NCI-H2107 treated with DMSO at 0.1 percent for 48 hours (cell line): ENCODE measurements around the gene STMN3.

Experiments used
- DNase-seq: peaks from one replicate; lab custom pipeline; 2025; ENCODE audit not compliant: unreplicated experiment; lab: John Stamatoyannopoulos, UW

STMN3 gene

GRCh38 chr20:63692436-63693082, 39.3 kb upstream of the STMN3 start:
- DNase-seq = no peak

DNA sequence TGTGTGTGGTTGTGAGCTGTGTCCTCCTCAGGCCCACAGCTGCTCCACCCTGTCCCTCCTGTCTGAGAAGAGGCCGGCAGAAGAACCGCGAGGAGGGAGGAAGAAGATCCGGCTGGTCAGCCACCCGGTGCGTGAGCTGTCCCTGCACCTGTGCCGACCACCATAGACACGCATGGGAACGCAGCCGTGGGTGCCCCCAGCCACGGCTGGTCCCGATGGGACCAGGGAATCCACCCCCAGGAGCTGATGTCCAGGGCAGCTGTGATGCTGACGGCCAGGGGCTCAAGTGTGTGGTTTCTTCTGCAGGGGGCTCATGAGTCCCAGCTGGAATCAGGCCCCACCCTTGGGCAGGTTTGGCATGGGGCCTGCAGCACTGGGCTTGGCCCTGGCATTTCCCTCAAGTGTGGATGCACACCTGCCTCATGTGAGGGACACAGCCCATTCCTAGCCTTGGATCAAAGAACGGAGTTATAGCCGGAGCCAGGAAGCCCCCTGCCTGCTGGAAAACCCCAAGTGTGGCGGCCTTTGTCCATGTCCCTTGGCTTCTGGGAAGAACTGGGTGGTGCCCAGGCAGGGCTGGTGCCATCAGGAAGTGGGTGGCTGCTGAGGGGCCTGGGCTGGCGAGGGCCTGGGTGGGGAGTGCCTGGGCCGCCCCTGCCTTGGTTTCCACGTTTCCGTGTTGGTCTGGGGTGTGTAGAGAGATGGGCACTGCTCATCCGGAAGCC, 38.6 kb upstream of the STMN3 start:
- no peak for DNase-seq

DNA sequence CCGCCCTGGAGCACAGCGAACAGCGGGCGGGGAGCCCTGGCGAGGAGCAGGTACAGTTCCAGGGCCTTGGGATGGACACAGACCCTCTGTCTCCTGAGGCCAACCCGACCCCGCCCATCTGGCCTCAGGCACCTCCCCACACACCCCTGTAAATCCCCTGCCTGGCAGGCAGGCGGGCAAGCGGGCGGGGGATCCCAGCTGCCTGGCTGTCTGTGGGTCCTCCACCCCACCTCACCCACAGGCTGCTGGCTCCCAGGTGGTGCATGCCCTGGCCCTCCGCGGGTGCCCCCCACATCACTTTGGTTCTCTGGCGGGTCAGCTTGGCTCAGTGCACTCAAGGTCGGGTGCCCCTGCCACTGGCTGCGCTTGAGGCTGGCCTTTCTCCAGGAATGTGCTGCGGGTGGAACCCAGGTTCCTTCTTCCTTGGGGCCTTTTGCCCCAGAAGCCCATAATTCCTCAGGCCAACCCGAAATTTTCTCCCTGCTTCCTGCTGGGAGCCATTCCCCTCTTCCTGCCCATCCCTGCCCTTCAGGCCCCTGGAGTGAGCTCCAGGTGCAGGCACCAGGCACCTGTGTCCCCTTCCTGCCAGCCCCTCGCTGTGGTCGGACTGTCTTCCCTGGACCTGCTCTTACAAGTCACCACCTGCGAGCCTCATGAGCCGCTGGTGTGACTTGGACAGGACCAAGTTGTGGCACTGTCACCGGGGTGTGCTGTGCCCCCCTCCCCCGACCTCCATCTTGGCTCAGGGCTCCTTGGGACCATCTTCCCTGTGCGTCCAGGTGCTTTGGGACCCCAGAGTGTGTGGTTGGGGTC, 37.9 kb upstream of the STMN3 start:
- DNase-seq = no peak

DNA sequence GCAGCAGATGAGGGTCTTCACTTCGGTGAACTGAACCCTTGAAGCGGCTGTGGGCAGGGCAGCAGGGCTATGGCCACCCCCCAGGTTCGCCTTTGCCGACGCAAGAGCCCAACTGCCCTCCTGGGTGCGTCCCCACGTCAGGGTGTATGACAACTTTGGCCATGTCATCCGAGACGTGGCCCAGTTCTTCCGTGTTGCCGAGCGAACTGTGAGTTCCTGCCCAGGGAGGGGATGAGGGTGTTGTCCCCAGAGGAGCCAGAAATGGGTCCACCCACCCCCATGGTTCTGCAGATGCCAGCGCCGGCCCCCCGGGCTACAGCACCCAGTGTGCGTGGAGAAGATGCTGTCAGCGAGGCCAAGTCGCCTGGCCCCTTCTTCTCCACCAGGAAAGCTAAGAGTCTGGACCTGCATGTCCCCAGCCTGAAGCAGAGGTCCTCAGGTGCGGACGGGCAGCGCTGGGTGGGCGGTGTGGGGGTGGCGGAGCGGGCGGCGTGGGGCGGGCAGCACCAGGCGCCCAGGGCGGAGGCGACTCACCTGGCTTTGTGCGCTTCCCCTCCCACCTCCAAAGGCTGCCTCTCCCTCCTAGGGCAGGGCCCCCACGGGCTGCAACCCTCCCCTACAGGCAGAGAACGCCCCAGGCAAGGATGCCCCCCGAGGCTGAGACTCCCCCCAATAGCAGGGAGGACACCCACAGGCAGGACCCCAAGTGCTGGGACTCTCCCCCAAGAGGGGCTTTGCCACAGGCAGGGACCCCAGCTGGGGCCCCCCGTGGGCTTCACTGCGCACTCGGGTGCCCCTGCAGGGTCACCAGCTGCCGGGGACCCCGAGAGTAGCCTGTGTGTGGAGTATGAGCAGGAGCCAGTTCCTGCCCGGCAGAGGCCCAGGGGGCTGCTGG, 37.0 kb upstream of the STMN3 start:
- DNase-seq = no peak

DNA sequence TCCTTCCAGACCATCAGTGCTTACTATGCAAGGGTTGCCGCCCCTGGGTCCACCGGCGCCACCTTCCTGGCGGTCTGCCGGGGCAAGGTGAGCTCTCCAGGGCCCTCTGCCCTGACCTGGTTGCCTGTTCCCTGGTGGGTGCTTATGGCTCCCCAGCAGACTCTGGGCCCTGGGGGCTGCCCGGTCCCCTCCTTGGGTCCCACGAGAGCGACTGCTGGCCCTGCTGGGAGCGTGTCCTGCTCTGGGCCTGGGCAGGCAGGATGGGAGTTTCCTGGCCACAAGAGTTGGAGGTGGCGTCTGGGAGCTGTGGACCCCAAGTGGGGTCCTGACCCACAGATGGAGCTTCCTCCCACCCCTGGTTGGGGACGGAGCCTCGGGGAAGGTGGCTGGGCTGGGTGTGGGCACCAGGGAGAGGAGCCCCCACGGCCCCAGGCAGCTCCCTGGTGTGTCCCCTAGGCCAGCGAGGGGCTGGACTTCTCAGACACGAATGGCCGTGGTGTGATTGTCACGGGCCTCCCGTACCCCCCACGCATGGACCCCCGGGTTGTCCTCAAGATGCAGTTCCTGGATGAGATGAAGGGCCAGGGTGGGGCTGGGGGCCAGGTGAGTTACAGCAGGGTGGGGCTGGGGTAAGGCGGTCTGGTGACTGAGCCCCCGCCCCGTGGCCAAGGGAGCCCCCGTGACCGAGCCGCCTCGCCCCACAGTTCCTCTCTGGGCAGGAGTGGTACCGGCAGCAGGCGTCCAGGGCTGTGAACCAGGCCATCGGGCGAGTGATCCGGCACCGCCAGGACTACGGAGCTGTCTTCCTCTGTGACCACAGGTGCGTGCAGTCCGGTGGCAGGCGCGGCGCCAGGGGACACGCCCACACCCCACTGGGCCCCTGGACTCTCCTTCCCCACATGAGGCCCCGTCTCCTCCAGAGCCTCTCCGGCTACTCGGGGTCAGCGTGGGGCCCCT, 36.1 kb upstream of the STMN3 start:
- no peak for DNase-seq

- no peak for DNase-seq
Observed at GRCh38 chr20:63688228-63689045, 35.2 kb upstream of the STMN3 start.

- no peak for DNase-seq
Observed at GRCh38 chr20:63687419-63688178, 34.4 kb upstream of the STMN3 start.

GRCh38 chr20:63686492-63687321, 33.5 kb upstream of the STMN3 start:
- no peak for DNase-seq

- no peak for DNase-seq
Observed at GRCh38 chr20:63686094-63686491, 32.9 kb upstream of the STMN3 start.

- no peak for DNase-seq
Observed at GRCh38 chr20:63685269-63686026, 32.2 kb upstream of the STMN3 start.

- DNase-seq = no peak
Observed at GRCh38 chr20:63682384-63683139, 29.3 kb upstream of the STMN3 start.

DNA sequence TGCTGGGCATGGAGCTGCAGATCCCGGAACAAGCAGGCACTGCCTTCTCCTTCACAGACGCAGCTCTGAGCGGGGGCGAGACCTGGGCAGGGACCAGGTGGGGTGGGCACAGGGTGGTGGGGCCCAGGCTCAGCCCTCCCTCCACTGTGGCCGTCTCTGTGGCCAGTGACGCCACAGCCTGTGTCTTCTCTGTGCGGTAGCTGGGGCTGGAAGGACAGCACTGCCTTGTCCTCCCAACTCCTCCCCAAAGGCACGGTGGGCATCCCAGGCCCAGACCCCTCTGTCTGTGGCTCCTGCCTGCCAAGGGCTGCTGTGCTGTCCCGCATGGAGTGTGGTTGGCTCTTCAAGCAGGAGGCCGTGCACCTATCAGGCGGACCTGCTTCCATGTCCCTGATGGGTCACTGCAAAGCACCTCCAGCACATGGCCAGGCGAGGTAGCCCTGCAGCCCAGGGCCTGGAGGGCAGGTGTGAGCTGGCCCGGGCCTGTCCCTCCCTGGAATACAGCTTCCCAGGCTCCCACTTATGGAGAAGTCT, 28.5 kb upstream of the STMN3 start:
- DNase-seq = no peak

DNA sequence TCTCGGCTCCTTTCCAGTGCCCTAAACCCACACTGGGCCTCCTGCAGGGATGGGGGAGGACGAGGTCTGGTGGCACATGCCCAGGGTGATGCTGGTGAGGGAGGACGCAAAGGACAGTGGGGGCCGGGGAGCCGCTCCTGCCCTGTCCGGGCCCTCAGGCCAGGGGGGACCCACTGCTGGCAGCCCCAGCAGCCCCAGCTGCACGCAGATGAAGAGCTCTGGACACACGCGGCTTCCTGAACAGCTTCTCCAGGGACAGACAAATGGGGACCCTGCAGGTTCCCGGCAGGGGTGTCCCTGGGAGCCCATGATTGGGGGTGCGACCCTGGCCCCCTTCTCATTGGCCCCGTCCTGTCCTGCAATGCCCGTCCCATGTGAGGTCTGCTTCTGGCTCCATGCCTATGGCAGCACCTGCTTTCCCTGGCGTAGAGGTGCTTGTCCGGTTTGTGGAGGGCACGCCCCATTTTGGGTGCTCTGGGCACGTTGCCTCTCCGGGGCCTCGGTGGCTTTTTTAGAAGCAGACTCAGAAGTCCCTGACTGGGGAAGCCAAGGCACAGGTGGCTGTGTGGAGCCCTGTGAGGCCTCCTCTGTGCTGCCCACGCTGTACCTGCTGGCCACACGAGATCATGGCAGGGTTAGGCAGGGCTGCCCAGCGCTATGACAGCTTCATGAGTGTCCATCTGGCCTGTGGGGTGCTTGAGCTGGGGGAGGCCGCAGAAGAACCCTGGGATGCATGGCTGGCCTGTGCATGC, 27.8 kb upstream of the STMN3 start:
- no peak for DNase-seq

DNA sequence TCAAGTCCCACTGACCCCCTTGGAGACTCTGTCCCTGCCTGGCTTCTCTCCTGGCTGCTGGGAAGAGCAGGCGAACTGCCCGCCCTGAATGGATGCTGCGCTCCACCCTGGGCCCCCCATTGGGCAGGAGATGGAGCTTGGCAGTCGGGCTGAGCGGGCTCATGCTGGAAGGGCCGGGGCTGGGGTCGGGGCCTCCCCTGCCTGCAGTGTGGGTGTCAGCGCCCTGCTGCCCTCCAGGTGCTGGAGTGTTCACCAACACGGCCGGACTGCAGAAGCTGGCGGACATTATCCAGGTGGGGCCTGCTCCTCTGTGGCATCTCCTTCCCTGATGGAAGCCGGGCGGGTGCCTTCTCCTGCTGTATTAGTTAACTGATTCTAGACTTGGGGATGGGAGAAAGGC, 27.2 kb upstream of the STMN3 start:
- no peak for DNase-seq

GRCh38 chr20:63679799-63680305, 26.6 kb upstream of the STMN3 start:
- no peak for DNase-seq
